ENCODE results near the gene CPEB3.

GRCh38 chr10:92244796-92245195, 46.1 kb downstream of the CPEB3 start:
- no peak for TF ChIP-seq POLR2AphosphoS5 (IDR thresholded peaks at IDR 0.05; ENCODE audit: low read depth, low read length)
- no peak for TF ChIP-seq TAF1 (IDR thresholded peaks at IDR 0.05; ENCODE audit: borderline replicate concordance, insufficient read depth, low read length)
- TF ChIP-seq SIN3A (IDR thresholded peaks at IDR 0.05; ENCODE audit: borderline replicate concordance, insufficient read depth, low read length), result no peak
- TF ChIP-seq REST (IDR thresholded peaks at IDR 0.05; ENCODE audit: insufficient read depth in 1 of 2, low read depth in 2 of 2, low read length in 2 of 2), result no peak
- TF ChIP-seq FOXP2 (optimal IDR thresholded peaks at IDR 0.05; ENCODE audit: borderline replicate concordance, extremely low read depth, extremely low read length, insufficient read depth), result no peak
